GM19025 (cell line): ENCODE results near the gene ANKRD50.

Experiments used
- ATAC-seq: cut with Tn5 transposase; IDR thresholded peaks from one replicate; pipeline ENCODE4 v1.9.1; 2021; ENCODE audit warnings: mild to moderate bottlenecking, low read depth, moderate library complexity; ENCODE audit not compliant: unreplicated experiment

The ANKRD50 gene, protein sequence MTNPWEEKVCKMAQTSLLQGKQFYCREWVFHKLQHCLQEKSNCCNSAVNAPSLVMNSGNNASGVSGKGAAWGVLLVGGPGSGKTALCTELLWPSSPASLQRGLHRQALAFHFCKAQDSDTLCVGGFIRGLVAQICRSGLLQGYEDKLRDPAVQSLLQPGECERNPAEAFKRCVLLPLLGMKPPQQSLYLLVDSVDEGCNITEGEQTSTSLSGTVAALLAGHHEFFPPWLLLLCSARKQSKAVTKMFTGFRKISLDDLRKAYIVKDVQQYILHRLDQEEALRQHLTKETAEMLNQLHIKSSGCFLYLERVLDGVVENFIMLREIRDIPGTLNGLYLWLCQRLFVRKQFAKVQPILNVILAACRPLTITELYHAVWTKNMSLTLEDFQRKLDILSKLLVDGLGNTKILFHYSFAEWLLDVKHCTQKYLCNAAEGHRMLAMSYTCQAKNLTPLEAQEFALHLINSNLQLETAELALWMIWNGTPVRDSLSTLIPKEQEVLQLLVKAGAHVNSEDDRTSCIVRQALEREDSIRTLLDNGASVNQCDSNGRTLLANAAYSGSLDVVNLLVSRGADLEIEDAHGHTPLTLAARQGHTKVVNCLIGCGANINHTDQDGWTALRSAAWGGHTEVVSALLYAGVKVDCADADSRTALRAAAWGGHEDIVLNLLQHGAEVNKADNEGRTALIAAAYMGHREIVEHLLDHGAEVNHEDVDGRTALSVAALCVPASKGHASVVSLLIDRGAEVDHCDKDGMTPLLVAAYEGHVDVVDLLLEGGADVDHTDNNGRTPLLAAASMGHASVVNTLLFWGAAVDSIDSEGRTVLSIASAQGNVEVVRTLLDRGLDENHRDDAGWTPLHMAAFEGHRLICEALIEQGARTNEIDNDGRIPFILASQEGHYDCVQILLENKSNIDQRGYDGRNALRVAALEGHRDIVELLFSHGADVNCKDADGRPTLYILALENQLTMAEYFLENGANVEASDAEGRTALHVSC (N-terminal part only)

DNA sequence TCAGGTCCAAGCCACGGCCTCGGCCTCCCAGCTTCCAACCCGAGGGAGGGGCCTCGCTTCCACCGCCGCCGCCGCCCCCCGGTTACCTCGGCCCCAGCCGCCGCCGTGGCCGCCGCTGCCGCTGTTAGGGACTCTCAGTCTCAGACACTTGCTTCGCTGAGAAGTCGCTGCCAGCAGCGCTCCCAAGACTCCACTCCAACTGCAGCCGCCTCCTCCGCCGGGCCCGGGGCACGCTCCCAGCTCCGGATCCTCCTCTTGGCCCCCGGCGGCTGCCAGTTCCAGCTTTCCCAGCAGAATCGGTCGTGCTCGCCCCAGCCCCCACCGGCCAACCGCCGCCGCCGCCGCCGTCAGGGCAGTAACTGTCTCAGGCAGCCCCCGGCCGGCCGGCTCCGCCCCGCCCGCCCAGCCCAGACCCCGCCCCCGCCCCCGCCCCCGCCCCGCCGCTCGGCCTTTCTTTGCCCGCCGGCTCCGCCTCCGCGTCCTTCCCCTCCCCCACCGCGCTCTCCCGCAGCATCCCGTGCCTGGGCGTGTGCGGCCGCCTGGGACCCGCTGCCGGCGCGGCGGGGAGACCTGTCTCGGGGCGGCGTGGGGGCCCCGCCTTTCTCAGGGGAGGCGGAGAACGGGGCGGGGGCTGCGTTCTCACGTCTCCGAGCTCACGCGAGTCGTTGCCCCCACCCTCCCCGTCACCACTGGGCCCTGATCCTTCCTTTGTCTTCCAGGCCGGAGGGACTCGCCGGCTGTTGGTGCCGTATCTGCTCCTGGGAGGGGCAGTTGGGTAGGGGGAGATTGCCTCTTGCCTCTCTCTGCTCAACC, at the start of gene ANKRD50:
Gene ANKRD50, minus strand, starts transcription at position 361 of the 813 bp plus-strand sequence. CDS start 2,221 bp downstream, outside the sequence.
- peak; percentile 78 for ATAC-seq

DNA sequence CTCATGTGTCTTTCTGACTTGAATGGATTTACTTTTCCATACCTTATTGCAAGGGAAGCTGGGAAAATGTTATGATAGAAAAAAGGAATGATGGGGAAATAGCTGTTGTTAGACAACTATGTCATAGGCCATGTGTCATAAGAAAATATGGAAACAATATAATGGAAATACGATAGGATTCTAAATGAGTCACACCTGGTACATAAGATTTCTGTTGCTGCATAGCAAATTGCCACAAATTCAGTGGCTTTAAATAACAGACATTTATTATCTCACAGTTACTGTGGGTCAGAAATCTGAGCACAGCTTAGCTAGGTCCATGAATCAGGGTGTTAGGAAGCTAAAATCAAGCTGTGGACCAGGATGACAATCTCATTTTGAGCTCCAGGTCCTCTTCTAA, 44.6 kb upstream of the ANKRD50 start:
- no peak for ATAC-seq

DNA sequence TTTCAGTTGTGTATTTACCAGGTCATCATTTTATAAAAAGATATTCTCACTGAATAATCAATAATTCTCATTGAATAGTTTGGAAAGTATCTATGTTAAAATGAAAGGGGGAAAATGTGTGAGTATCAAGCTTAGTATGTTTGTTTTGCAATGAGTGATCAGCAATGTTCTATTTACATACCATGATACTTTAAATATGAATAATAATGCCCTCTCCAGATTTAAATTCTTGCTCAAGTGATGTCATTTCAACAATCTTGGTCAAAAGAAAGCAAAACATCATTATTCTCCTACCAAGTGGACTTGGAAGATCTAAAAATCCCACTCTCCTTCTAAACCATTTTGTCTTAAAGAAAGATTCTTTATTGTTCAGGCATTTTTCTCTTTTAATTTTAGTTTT, 42.1 kb upstream of the ANKRD50 start:
- ATAC-seq: no peak

DNA sequence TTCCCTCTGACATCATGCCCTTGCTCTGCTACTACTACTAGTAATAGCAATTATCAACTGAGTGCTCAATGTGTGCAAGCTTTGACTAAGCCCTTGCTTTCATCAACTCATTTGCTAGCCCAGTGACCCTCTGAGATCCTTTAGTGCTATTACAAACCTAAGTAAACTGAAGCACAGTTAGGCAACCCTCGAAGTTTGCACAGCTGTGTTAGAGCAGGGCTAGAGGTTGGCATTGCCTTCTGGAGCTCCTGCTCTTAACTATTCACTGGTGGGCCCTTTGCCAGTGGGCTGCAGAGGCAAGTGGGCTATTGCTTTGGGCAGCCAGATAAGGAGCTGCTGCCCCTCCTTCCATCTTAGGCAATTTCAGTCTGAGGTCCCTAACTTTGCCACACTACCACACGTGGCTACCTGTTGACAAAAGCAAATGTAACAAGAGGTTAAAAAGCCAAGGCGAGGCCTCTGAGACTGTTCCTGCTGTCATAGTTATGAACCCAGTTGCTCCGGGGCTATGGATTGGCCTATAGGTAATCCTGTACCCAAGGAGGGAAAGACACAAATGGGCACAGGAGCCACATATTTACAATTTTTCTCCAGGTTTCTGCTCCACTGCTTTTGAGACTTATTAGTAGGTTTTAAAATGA, 41.5 kb upstream of the ANKRD50 start:
- no peak for ATAC-seq

DNA sequence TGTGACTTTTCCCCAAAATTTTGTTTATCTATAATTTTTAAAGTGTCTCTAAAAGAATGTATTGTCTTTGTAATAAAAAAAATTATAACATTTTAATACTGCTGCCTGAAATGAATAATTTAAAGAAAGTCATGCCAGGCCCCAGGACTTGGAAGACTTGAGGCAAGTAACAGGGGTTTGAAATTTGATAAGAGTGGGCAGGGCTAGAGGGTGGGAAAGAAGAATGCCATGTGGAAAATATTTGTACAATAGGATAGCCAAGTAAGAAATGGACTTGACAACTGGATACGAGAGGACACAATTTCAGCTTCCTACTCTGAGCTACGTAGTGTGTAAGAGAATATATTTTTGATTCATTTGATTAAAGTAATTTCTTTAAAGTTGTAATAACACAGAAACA, 36.9 kb upstream of the ANKRD50 start:
- no peak for ATAC-seq

DNA sequence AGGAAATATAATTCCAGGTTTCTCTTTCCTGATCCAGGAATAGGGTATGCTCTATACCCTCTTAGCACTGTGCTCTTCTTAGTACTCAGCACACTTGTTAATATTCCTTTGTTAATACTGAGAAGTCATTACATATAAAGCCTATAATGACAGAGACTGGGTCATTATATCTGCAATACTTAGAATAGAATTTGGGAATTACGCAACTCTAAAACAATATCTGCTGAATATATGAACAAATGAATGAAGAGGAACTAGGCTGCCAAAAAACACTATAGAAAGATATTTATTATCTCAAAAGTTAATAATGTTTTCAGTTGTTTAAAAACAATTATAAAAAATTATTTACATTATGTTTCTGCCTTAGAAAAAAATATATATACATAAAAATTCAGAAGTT, 36.4 kb upstream of the ANKRD50 start:
- no peak for ATAC-seq

DNA sequence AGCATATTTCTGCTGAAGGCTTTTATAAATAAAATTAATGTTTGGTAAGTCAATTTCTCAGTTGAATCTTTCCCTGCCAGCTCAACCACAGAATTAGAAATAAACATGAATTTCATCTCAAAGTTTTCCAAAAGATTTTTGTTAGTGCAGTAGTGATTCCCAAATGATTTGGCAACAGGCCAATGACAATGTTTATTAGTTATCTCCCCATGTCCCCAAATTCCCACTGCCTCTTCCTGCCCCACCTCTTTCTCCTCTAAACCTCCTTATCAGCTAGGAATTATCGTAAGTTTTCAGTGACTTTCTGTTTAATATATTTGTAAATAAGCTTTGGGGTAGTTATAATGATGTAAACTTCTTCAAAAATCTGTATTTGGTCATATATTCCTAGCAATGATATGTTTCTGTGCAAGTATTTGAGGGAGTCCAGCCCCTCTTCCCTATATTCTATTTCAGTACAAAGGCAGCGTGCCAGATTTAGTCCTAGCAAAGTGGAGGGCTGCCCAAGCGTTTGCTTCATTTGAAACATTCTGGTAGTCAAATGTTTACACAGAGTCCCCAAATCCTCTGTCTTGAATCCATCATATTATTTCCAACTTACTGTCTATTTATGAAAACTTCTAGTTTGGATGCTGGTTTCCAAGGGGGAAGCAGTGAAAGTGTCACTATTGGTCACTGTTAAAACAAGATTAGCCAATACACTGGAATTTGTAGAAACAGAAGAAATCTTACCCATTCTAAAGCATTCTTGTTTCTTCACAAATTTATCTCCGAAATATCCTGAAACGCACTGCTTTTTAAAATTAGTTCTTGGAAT, 33.7 kb upstream of the ANKRD50 start:
- ATAC-seq: no peak

DNA sequence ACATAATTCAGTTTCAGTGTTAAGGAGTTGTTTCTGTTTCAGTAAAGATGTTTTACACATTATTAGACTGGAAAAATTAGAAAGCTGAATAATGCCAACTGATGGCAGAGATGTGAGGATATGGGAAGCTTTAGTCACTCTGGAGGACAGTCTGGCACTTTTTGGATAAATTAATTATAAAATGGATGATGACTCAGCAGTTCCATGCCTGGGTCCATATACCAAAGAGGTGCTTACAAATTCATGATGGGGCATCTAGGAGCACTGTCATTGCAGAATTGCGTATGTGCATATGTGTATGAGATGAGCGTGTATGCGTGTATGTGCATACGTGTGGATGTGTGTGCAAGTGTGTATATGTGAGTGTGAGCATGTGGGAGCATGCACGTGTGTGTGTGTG, 31.2 kb upstream of the ANKRD50 start:
- no peak for ATAC-seq

DNA sequence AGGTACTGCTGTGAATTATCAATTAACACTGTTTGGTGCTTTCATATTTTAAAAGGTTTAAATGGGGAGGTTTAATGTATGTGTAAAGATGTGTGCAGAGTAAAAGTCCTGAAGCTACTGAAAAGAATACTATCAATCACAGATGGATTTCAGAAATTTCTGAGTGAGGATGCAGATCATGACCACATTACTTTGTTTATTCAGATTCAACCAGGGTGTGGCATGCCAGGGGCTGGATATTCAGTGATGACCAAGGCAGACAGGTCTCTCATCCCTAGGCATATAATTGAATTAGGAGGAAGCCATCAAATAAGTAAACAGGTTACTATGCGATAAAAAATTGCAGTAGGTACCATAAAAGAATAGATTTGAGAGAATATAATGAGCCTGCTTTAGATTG, 28.0 kb upstream of the ANKRD50 start:
- ATAC-seq: no peak

DNA sequence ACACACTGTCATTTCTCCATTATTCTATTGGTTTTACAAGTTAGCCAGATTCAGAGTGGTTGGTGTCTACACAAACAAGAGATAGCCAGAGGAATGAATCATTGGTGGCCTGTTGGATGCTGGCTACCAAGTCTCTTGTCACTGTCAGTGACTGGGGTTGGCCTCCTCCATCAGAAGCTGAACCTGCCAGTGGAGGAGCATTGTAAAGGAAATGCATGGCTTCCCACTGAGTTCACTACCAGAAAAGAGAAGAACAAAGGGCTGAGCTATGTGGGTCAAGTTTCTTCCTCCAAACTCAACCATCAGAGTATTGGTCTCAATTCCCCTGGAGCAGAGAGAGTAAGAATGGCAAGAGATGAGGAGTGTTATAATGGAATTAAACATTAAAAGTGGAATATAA, 26.5 kb upstream of the ANKRD50 start:
- ATAC-seq: no peak

DNA sequence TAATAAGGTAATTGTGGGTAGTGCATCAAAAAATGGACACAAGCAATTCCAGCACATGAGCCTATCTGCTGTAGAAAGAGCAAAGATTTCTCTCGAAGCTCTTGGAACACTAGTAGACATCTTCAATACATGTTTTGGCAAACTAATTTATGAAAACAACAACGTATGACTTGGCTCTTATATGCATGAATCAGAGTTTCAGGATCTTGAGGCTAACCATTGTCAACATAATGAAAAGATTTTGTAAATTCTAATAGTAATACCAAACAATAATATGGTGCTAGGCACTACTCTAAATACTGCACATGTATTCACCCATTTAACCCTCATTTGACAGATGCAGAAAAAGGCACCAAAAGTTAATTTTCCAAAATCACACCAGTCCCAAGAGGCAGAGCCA, 25.1 kb upstream of the ANKRD50 start:
- ATAC-seq: no peak

DNA sequence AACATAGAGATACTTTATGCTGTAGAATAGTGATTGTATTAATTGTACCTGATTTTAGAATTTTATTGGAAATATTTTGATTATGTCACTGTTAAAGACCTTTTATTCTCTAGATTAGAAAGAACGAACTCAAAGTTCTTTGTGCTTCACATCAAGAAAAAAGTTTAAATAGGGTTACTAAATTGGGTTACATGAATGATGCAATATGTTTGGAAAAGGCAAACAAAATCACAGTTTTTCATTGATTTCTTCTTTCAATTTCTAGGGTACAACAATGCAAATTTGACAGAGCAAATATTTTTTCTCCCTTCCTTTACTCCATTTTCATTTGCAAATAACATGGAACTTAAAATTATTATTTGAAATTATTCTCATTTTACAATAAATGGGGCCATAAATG, 24.0 kb upstream of the ANKRD50 start:
- no peak for ATAC-seq

DNA sequence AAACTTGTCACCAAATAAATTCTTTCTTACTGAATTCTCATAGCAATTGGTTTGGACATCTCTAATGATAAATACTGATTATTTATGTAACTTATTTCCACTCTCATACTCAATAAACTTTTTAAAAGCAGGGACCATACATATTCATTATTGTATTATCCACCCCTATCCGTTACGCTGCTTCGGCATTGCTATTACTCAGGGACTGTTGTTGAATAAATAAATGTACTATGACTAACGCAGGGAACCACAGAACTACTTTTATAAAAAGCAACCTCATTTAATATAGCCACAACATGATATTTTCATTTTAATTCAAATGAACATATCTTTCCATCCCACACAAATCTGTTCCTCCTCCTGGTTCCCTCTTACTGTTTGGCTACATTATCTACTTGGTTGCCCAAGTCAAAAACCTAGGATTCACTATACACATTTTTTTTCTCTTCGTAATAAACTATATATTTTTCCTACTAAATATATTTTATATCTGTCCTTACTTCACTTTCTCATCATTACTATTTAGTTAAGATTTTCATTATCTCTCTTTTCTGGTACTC, 14.9 kb upstream of the ANKRD50 start:
- no peak for ATAC-seq

DNA sequence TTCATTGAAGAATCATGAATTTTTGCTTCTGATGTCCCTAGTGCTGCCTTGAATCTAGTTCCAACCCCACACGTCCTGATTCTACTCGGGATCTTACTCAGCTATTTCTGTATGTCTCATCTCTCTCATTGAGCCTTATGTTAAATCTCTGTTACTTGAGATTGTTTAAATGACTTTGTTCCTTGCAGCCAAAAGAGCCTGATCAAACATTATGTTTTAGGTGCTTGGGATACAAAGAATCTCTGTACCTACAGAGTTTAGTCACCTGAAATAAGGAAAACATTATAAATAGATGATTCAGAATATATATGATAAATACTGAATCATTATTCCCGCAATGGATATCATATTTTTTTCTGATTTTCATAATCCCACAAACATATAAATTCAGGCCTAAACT, 13.7 kb upstream of the ANKRD50 start:
- no peak for ATAC-seq

DNA sequence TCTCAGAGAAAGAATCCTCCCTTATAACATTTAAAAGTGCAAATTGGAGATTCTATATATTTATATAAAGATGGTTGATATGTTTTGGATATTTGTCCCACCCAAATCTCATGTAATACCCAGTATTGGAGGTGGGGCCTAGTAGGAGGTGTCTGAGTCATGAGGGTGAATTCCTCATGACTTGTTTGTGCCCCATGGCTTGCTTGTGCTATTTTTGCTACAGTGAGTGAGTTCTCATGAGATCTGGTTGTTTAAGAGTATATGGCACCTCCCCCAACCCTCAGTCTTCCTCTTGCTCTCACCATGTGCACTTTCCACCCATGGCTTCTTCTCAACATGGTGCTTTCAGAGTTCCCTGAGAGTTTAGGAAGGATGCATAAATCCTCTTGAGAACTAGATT, 9.5 kb upstream of the ANKRD50 start:
- no peak for ATAC-seq

DNA sequence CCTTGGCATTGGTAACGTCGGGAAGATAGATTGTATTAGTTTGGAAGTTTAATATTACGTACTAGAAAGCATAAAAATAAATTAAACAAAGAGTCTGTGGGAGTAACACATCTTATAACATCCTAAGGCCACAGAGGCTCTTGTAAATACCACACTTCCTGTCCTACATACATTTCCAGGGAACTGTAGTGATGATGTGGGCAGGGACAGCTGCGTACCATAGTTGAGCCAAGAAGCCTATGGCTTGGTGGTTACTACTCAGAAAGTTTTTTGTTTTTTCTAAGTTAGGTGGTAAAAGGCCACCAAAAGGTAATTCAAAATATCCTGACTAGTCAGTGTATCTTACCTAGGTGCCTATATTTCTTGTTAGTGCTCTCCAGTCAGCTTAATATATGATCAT, 4.6 kb upstream of the ANKRD50 start:
- ATAC-seq: no peak

DNA sequence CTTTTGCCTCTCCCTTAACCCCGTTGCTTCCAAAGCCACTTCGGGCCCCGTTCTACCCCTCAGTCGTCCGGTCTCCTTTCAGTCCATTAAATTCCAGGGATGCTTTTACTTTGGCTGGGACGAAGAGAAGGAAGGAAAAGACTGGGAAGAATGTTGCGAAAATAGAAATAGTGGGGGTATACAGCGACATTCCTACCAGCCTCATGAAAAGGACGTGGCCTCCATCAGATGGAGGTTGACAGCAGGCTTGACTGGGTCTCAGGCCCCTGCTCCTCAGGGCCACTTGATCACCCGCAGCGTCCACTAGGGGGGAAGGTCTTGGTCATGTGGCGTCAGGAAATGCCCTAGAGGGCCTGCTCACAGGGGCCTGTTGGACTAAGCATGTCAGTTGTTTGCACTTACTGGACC, 657 bp upstream of the ANKRD50 start:
- no peak for ATAC-seq

DNA sequence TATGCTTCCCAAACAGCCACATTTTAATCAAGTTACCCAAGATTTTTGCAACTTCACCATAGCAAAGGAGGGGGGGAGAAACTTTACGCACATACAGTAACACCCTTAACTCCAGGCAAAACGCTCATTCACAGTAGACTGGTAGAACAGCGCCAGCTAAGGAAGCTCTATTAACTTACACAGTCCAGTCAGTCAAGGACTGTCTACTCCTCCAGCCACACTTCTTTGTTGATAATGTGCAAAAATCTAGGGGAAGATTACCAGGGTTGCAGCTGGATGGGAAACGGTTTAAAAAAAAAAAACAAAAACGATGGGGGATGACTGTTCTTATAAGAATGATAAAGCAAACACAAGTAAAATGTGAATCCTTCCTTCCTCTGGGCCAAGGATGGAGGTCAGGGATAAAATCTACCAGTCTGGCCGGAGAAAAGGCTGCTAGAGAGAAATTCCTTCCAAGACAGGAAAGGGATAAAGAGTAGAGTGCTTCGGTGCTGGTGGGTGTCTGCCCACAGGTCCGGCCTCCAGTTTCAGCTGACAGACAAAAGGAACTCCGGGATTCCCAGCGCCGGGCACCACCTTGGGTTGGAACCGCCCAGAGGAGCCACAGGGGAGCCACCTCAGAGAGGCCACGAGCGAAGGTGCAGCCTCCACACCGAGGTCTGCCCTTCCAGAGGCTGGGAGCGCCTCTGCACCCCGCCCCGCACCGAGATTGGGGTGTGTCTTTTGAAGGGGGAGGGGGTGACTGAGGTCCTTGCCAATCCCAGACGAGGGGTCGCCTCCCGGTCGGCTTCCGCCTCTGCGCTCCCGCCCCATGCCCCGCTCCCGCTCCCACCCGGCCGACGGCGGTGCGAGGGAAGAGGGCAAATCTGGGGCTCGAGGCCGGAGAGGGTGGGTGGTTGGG, 811 bp downstream of the ANKRD50 start:
- ATAC-seq: peak; percentile 14
